HL-60 (cell line): ENCODE data around the gene FKBP15.

ENCODE experiments used
- CTCF ChIP-seq: IDR thresholded peaks from one replicate; pipeline ENCODE4 v1.5.1; 2011; ENCODE audit warnings: low read length, control low read depth, inconsistent platforms; ENCODE audit not compliant: insufficient read depth
- GABPA ChIP-seq: IDR thresholded peaks from 2 replicates; pipeline ENCODE4 v1.6.1; 2012; ENCODE audit warnings: low read depth
- POLR2AphosphoS5 ChIP-seq: IDR thresholded peaks from 2 replicates; pipeline ENCODE4 v1.6.1; 2012; ENCODE audit warnings: low read depth

GRCh38 chr9:113227436-113227835 lies 6.4 kb upstream of the FKBP15 start:
- TF ChIP-seq GABPA (no peak), CTCF (no peak), POLR2AphosphoS5 (no peak)
